ENCODE data around the gene MCRS1. TPM values are rescaled to one million over a fixed set of nuclear protein-coding genes. Genes with fewer than 3 reads are reported as not detected.

Gene MCRS1
- total and polyA plus RNA-seq, 2 experiments from 2014 or later, result 105 to 139 TPM

- H3K4me3 Mint-ChIP-seq, result no peak overlapping the region
- Histone ChIP-seq H3K4me2 (no peak overlapping the region), H3K27ac (ENCODE audit: low read depth) (no peak overlapping the region), H3K4me3 (no peak overlapping the region), H2AFZ (no peak overlapping the region), H3K36me3 (ENCODE audit: insufficient read depth) (no peaks in the 10 kb centered on the region), H3K27me3 (ENCODE audit: insufficient read depth) (no peaks in the 10 kb centered on the region), H4K20me1 (replicated peaks; ENCODE audit: insufficient read depth) (no peaks in the 10 kb centered on the region; the same call in 1 of the 2 replicates), H3K79me2 (replicated peaks; ENCODE audit: insufficient read depth) (no peaks in the 10 kb centered on the region), H3K4me1 (ENCODE audit: insufficient read depth) (no peaks in the 10 kb centered on the region), H3F3A (replicated peaks; ENCODE audit: low read depth) (no peaks in the 10 kb centered on the region), H3K9me2 (ENCODE audit: insufficient read depth) (no peaks in the 10 kb centered on the region)
- DNase-seq (ENCODE audit: low spot score) (no peak), ATAC-seq (no peak)
- no peak overlapping the region for H3K27ac Mint-ChIP-seq
- TF ChIP-seq NANOG (IDR thresholded peaks at IDR 0.05; ENCODE audit: borderline replicate concordance) (no peak), POLR2AphosphoS5 (IDR thresholded peaks at IDR 0.05; ENCODE audit: low read depth) (no peak), CTCF (conservative IDR thresholded peaks at IDR 0.05; ENCODE audit: low read depth in 2 of 2) (no peak), EZH2phosphoT487 (IDR thresholded peaks at IDR 0.05; ENCODE audit: unreplicated experiment) (no peak), EZH2 (IDR thresholded peaks at IDR 0.05; ENCODE audit: low read depth, unreplicated experiment) (no peak), CREB1 (CRISPR knock-in tag; IDR thresholded peaks at IDR 0.05; ENCODE audit: low read depth) (no peak), ZNF462 (CRISPR knock-in tag; IDR thresholded peaks at IDR 0.05) (no peak), REST (IDR thresholded peaks at IDR 0.05; ENCODE audit: unreplicated experiment) (no peak), JUNB (IDR thresholded peaks at IDR 0.05; ENCODE audit: unreplicated experiment) (no peak), ZNF331 (CRISPR knock-in tag; IDR thresholded peaks at IDR 0.05; ENCODE audit: low read depth) (no peak), STAT1 (IDR thresholded peaks at IDR 0.05; ENCODE audit: unreplicated experiment) (no peak), ETS1 (IDR thresholded peaks at IDR 0.05) (no peak), ZNF114 (CRISPR knock-in tag; IDR thresholded peaks at IDR 0.05) (no peak)
- H3K36me3 Mint-ChIP-seq (ENCODE audit: low read depth), result no peaks in the 10 kb centered on the region
- no peaks in the 10 kb centered on the region for H3K4me1 Mint-ChIP-seq
- no peaks in the 10 kb centered on the region for H3K9me3 Mint-ChIP-seq
- H3K27me3 Mint-ChIP-seq (ENCODE audit: insufficient read depth, low read depth, poor library complexity), result peaks cover 2% of the 10 kb centered on the region
Observed at GRCh38 chr12:49512546-49512945, 55.4 kb downstream of the MCRS1 start.
